GM23338 (cell line): Measurements from ENCODE around the gene CAMKK2. TPM values are rescaled to one million over a fixed set of nuclear protein-coding genes. Genes with fewer than 3 reads are reported as not detected.

Experiments
- CREB1 ChIP-seq: fragments of 250-450 bp; sonication (Bioruptor Pico); IDR thresholded peaks from 2 replicates; pipeline ENCODE4 v1.5.0; 2020; ENCODE audit warnings: low read depth, mild to moderate bottlenecking, moderate library complexity
- EZH2phosphoT487 ChIP-seq: fragments of 200-600 bp; sonication (generic); IDR thresholded peaks from one replicate; pipeline ENCODE4 v1.8.1; 2018; ENCODE audit warnings: antibody characterized with exemption; ENCODE audit not compliant: unreplicated experiment
- JUNB ChIP-seq: IDR thresholded peaks from one replicate; pipeline ENCODE4 v1.6.1; 2016; ENCODE audit warnings: antibody characterized with exemption; ENCODE audit not compliant: unreplicated experiment
- NANOG ChIP-seq: IDR thresholded peaks from 2 replicates; pipeline ENCODE4 v1.6.1; 2016; ENCODE audit warnings: antibody characterized with exemption, borderline replicate concordance
- POLR2AphosphoS5 ChIP-seq: IDR thresholded peaks from 2 replicates; pipeline ENCODE4 v1.6.1; 2016; ENCODE audit warnings: antibody characterized with exemption, low read depth
- ZNF114 ChIP-seq: fragments of 250-450 bp; sonication (Bioruptor Pico); IDR thresholded peaks from 2 replicates; pipeline ENCODE4 v1.5.0; 2020; ENCODE audit warnings: mild to moderate bottlenecking, moderate library complexity
- polyA plus RNA-seq: library from polyadenylated mRNA; unstranded; fragments of >200 nt; fragmentation: Nextera tagmentation; extraction: Ambion mirVana; gene quantifications from 2 replicates; pipeline ENCODE4 v1.2.1, GENCODE V29; 2016
- total RNA-seq: library from RNA; depleted of rRNA; stranded (reverse); fragments of >200 nt; shearing (Covaris generic); gene quantifications from 2 replicates; pipeline ENCODE4 v1.2.3, GENCODE V29; 2014
- TF ChIP-seq, protein P1 (sequence below): fragments of 250-450 bp; sonication (Bioruptor Pico); IDR thresholded peaks from 2 replicates; pipeline ENCODE4 v1.5.0; 2020; ENCODE audit warnings: mild to moderate bottlenecking, moderate library complexity
- TF ChIP-seq, protein P2 (sequence below), 2 experiments: fragments of 200-600 bp in 1 of 2; sonication (generic) in 1 of 2; conservative IDR thresholded peaks; 2 replicates each; pipeline versions ENCODE4 v1.5.1 to v1.6.1; 2016 to 2017; ENCODE audit warnings: antibody characterized with exemption in 2 of 2, low read depth in 2 of 2, mild to moderate bottlenecking in 2 of 2, moderate library complexity in 1 of 2
- TF ChIP-seq, protein P3 (sequence below): IDR thresholded peaks from 2 replicates; pipeline ENCODE4 v1.6.1; 2016; ENCODE audit warnings: antibody characterized with exemption

Gene CAMKK2
- total and polyA plus RNA-seq, 2 experiments from 2014 or later = 10.3 to 26.4 TPM

DNA sequence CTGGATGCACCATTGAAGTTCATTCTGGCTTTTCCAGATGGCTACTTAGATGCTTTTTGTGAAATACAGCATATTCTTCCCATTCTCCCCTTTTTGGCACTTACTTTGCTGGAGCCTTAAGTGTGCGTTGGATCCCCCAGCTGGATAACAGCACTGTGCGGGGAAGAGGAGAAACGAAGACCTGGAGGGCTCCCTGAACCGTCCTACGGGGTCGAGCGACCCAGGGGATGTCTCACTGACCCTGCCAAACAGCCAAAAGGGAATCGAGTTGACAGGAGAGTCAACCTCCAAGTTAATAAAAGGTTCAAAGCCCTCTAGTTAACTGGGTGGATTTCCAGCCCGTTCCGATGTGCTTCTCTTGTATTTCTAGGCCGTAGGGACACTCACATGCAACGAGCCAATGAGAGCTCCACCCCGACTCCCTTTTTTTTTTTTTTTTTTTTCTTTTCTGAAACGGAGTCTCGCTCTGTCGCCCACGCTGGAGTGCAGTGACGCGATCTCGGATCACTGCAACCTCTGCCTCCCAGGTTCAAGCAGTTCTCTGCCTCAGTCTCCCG, 1.0 kb upstream of the CAMKK2 start (continued):
- TF ChIP-seq, protein P1, sequence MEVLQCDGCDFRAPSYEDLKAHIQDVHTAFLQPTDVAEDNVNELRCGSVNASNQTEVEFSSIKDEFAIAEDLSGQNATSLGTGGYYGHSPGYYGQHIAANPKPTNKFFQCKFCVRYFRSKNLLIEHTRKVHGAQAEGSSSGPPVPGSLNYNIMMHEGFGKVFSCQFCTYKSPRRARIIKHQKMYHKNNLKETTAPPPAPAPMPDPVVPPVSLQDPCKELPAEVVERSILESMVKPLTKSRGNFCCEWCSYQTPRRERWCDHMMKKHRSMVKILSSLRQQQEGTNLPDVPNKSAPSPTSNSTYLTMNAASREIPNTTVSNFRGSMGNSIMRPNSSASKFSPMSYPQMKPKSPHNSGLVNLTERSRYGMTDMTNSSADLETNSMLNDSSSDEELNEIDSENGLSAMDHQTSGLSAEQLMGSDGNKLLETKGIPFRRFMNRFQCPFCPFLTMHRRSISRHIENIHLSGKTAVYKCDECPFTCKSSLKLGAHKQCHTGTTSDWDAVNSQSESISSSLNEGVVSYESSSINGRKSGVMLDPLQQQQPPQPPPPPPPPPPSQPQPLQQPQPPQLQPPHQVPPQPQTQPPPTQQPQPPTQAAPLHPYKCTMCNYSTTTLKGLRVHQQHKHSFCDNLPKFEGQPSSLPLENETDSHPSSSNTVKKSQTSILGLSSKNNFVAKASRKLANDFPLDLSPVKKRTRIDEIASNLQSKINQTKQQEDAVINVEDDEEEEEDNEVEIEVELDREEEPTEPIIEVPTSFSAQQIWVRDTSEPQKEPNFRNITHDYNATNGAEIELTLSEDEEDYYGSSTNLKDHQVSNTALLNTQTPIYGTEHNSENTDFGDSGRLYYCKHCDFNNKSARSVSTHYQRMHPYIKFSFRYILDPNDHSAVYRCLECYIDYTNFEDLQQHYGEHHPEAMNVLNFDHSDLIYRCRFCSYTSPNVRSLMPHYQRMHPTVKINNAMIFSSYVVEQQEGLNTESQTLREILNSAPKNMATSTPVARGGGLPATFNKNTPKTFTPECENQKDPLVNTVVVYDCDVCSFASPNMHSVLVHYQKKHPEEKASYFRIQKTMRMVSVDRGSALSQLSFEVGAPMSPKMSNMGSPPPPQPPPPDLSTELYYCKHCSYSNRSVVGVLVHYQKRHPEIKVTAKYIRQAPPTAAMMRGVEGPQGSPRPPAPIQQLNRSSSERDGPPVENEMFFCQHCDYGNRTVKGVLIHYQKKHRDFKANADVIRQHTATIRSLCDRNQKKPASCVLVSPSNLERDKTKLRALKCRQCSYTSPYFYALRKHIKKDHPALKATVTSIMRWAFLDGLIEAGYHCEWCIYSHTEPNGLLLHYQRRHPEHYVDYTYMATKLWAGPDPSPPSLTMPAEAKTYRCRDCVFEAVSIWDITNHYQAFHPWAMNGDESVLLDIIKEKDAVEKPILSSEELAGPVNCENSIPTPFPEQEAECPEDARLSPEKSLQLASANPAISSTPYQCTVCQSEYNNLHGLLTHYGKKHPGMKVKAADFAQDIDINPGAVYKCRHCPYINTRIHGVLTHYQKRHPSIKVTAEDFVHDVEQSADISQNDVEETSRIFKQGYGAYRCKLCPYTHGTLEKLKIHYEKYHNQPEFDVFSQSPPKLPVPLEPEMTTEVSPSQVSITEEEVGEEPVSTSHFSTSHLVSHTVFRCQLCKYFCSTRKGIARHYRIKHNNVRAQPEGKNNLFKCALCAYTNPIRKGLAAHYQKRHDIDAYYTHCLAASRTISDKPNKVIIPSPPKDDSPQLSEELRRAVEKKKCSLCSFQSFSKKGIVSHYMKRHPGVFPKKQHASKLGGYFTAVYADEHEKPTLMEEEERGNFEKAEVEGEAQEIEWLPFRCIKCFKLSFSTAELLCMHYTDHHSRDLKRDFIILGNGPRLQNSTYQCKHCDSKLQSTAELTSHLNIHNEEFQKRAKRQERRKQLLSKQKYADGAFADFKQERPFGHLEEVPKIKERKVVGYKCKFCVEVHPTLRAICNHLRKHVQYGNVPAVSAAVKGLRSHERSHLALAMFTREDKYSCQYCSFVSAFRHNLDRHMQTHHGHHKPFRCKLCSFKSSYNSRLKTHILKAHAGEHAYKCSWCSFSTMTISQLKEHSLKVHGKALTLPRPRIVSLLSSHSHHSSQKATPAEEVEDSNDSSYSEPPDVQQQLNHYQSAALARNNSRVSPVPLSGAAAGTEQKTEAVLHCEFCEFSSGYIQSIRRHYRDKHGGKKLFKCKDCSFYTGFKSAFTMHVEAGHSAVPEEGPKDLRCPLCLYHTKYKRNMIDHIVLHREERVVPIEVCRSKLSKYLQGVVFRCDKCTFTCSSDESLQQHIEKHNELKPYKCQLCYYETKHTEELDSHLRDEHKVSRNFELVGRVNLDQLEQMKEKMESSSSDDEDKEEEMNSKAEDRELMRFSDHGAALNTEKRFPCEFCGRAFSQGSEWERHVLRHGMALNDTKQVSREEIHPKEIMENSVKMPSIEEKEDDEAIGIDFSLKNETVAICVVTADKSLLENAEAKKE = no peak
- TF ChIP-seq POLR2AphosphoS5 = no peak; the same call in 1 of the 2 replicates
- no peak for TF ChIP-seq ZNF114
- no peak for TF ChIP-seq CREB1 (CRISPR knock-in tag)
- TF ChIP-seq, protein P2, sequence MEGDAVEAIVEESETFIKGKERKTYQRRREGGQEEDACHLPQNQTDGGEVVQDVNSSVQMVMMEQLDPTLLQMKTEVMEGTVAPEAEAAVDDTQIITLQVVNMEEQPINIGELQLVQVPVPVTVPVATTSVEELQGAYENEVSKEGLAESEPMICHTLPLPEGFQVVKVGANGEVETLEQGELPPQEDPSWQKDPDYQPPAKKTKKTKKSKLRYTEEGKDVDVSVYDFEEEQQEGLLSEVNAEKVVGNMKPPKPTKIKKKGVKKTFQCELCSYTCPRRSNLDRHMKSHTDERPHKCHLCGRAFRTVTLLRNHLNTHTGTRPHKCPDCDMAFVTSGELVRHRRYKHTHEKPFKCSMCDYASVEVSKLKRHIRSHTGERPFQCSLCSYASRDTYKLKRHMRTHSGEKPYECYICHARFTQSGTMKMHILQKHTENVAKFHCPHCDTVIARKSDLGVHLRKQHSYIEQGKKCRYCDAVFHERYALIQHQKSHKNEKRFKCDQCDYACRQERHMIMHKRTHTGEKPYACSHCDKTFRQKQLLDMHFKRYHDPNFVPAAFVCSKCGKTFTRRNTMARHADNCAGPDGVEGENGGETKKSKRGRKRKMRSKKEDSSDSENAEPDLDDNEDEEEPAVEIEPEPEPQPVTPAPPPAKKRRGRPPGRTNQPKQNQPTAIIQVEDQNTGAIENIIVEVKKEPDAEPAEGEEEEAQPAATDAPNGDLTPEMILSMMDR (conservative IDR thresholded peaks at IDR 0.05; ENCODE audit: low read depth in 2 of 2) = no peak
- TF ChIP-seq, protein P3, sequence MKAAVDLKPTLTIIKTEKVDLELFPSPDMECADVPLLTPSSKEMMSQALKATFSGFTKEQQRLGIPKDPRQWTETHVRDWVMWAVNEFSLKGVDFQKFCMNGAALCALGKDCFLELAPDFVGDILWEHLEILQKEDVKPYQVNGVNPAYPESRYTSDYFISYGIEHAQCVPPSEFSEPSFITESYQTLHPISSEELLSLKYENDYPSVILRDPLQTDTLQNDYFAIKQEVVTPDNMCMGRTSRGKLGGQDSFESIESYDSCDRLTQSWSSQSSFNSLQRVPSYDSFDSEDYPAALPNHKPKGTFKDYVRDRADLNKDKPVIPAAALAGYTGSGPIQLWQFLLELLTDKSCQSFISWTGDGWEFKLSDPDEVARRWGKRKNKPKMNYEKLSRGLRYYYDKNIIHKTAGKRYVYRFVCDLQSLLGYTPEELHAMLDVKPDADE = no peak
- no peak for TF ChIP-seq EZH2phosphoT487
- no peak for TF ChIP-seq NANOG
- no peak for TF ChIP-seq JUNB
